GM18858 (cell line): ENCODE data around the gene CALML3.

Experiments used
- ATAC-seq: cut with Tn5 transposase; IDR thresholded peaks from one replicate; pipeline ENCODE4 v1.9.1; 2021; ENCODE audit not compliant: unreplicated experiment

Gene CALML3

DNA sequence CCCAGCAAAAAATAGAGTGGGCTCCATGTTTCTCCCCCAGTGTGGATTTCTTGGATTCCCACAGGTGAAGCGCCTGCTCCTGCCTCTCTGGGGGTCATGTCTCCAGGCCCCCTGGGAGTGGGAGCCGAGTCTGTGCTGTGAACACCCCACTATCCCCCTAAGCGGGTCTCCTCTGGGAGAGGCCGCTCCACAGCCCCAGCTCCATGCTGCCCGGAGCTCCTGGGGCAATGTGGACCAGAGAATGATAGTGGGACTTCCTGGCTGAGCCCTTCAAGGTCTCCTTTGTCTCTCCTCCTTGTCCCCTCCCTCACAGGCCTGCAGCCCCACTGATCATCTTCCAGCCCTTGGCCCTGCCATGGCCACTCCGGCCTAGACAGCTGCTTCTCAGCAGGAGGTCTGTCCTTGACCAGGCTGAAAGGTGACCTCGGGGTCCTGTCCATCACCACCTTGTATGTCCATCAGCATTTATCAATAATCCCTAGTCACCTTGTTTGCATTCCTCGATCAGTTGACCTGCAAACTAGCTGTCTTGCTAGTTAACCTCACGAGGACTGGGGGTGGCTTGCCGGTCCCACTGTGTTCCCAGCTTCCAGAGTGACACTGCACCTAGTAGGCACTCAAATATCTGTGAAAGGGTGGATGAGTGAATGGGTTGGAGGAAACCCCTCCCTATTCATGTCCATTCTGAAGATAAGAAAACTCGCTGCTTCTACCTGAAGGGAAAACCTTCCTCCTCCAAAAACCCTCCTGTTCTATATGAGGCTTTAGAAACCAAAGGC is 776 bp upstream of the CALML3 start:
- ATAC-seq = no peak

DNA sequence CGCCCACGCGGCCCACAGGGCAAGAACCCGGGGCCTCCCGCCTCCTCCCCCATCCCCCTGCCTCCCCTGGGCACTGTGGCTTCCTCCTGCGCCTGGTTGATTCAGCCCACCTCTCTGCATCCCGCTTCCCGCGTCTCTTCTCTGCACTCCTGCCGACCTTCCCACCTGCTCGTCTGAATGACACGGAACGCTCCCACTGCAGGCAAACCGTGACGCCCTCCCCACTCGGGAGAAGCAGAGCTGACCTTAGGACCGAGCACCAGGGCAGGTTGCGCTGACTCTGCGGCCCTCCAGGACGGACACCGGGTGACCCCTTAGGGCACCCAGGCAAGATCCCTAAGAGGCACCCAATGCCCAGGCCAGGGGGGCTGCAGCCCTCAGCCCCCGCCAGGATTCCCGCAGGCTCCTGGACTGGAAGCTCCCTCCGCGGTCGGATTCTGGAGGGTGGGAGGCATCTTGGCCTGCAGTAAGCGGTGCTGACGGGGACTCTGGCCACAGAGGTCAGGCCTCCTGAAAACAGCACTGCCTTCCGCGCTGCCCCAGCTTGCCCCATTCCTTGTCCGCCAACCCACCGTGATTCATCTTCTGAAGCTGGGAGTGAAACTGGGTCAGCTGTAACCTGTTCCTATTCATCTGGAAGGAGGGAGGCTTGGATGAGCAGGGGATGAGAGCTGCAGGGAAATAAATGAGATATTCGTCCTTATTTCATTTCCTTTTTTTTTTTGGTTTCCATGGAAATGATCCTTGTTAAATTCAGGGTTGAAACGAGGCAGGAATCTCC is 990 bp downstream of the CALML3 start:
- no peak for ATAC-seq

DNA sequence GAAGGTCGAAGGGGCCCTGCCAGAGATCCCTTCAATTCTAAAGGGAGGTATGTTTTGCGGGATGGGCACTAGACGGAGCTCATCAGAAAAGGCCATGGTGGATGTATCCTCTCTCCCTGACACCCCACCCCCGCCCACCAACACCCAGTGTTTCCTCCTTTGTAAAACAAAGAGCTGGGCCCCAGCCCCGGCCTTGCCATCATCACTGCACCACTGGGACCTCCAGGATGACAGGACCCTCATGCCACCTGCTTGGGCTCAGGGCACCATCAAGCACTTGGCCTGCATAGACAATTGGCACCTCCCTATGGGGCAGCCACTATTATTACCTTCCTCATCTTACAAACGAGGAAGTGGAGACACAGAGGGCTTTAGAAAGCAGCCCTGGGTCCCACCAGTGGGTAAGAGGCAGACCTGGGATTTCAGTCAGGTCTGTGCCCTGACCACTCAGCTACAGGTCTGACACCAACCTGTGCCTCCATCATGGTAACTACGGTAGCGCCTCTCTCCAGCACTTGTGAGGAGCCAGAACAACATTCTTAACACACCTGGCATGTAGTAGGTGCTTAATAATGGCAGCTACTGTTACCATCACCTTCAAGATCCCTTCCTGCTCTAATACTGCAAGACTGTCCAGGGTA is 2.0 kb downstream of the CALML3 start:
- no peak for ATAC-seq

DNA sequence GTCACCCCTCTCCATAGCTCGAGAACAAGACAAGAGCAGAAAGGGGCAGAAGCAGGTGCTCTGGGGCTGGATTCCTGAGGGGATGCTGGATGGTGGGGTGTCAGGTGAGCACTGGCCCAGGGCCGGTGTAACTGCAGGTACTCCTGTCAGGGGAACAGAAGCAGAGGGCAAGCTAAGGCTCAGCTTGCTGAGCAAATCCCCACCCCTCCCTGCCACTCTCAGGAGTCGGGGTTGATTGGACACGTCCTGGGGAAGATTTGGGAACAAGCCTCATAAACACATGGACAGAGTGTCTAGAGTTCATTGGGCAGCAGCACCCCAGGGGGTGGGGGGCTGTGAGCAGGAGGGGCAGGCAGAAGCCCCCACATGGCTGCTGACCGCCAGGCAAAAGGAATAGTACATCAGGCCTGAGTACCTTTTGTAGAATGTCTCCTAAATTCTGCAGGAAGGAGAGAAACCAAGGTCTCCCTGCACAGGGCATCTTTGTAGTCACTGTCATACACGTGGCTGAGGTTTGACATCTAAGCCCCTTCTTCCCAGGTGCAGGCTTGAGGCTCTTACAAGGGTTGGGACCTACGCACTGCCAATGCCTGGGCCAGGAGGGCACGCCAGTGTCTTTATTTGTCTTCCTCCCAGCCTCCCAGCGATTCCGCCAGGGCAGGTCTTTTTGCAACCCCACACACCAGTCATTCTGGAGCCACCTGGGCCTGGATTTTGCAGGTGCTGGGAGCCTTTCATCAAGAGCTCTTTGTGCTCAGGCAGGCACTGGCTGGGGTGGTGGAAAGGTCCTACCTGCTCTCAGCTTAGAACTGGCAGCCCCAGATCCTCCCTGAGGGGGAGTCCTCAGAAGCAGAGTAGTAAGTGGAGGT is 2.8 kb downstream of the CALML3 start:
- ATAC-seq = no peak

GRCh38 chr10:5528989-5529701 is 4.4 kb downstream of the CALML3 start:
- no peak for ATAC-seq

DNA sequence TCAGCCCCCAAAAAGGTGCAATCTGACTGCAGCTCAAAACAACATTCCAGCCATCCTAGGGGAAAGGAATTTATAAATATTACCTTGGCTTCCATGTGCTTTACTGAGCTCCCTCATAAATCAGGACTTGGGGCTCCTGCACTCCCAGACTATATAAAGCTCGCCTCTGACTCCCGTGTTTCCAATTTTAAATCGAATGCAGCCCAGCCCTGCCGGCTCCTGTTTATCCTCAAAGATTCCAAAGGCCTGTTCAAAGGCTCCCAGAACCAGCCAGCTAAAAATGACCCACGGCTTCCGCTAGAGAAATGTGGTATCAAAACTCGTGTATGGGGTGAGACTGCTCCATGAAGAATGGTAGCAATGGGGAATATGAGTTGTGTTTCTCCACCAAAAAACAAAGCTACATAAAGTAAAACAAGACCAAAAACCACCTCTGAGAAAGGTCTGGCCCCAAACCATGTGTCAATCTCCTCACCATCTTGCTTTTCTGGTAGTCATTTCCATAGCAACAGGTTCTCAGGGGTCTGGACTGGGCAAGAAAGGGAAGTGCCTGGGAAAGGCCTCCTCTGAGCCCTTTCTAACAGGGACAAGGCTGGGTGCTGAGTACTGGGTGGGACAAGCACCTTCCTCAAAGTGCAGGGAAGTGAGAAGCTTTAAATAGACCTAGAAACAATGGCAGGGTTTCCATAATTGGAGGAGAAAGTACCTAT is 5.1 kb downstream of the CALML3 start:
- ATAC-seq = no peak

DNA sequence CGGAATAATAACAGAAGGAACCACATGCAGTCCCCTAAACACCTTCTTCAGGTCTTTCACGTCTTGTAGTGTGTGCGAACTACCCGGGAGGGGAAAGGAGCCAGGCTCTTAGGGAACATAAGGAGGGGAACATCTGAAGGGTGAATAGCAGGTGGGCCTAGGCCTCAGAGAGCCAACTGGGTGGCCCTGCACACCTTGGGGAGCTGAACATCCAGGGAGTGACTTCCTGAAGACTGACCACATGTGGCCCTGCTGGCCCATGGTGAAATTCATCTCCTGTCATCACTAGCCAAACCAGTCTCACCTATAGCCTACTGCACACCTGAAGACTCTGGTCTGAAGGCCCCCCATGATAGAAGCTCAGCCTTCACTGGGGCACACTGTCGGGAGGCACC is 5.6 kb downstream of the CALML3 start:
- ATAC-seq = no peak

DNA sequence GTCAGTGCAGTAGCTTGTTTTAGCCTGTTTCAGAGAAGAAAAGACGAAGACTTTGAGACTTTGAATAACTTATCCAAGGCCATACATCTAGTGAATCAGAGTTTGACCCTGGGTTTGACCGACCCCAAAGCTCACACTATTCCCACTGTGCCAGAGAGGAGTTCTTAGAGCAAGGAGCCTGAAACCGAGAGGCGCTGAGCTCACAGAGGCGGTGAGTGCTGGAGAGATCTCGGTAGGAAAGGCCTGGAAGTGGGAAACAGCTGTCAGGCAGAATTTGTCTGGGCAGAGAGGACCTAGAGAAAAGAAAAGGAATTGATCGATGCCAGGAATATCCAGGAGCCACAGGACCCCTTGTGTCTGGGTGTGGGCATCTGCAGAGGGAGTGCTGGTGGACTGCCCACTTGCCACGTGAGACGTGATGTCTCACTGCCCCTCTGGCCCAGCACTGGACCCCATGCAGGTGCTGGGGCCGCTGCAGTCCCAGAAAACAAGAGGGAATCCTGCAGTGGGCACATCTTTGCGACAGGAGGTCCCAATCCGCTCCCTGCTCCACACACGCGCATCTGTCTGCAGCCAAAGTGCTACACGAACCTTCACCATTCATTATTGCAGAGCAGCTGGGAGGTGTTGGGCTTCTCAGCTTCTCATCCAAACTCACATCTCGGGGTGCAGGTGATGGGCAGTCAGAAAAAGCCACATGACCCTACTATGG is 6.2 kb downstream of the CALML3 start:
- no peak for ATAC-seq

GRCh38 chr10:5531558-5532306 is 7.0 kb downstream of the CALML3 start:
- ATAC-seq = no peak

DNA sequence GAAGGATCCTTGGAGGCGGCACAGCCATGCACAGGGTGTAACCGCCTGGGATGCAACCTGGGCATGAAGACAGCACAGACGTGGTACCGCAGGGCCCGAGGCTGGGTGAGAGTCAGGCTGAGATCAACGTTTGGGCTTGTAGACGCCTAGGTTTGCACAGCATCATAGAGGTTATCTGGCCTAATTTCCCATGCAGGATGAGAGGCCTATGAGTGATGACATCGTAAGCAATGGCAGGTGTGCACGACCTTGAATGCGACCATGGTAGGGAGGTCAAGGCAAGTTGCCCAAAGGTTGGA is 7.5 kb downstream of the CALML3 start:
- no peak for ATAC-seq

GRCh38 chr10:5532618-5533097 is 7.9 kb downstream of the CALML3 start:
- ATAC-seq = no peak

GRCh38 chr10:5533098-5533731 is 8.5 kb downstream of the CALML3 start:
- ATAC-seq = no peak

DNA sequence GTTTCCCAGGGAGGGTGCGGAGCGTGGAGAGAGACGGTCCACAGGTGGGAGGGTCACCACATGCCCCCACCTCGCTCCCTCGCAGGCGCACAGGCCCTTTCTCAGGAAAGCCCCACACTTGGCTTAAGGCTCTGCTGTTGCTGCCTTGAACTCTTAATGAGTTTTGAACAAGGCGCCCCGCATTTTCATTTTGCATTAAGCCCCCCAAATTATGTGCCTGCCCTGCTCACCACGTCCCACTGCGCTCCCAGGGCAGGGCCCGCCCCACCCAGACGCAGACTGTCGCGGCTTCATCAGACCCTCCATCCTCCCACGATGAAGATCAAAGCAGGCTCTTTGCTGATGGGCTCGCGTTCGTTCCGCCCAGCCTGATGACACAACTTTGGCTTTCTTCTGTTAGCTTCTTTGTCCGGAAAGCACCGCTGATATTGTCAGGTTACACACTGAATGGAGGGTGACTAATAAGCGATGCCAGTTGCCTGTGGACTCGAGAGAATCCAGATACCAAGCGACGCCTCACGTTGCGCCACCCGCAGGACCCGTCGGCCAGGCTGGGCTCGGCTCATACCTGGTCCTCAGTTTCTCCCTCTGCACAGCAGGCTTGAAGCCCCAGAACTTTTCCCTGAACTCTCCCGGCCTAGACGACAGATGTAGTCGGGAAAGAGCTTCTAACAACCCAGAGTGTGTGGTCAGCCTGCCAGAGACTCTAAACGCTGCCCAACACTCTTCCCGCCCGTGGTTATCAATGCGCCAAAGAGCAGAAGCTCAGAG is 9.5 kb downstream of the CALML3 start:
- ATAC-seq = no peak

DNA sequence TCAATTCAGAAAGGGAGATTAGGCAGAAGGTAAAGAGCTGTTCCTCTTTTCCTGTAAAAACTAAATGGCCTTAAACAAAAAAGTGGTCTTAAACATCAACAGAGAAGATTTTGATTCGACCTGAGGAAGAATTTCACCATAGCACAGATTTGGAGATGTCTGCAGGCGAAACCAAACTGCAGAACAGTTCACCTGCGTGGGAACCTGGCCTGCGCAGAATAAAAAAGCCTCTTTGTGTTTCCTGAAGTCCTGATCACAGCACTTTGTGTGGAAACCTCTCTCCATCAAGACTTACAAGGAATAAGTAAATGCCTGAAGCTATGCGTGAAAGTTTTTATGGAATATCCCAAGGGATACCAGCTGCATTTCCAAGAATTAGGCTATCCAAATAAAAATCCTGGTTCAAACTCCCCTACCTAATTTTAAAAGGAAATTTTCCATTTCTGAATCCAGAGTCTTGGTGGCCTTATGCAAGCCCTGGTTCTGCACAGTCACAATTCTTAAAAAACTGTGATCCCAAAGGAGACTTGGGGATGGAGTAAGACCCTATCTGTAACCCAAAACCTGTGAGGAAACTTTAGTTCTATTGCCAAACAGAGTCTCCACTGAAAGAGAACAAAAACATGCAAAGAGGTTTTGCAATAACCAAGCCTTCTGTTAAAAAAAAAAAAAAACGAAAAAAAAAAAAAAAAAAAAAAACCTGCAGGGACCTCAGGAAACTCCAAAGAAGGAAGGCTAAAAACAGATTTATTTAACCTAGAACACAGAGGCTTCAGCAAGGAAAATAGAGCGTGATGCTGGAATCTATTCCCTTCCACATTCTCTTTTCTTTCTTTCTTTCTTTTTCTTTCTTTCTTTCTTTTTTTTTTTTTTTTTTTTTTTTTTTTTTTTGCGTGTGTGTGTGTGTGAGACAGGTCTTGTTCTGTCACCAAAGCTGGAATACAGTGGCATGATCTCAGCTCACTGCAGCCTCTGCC is 10.4 kb downstream of the CALML3 start:
- ATAC-seq = no peak

DNA sequence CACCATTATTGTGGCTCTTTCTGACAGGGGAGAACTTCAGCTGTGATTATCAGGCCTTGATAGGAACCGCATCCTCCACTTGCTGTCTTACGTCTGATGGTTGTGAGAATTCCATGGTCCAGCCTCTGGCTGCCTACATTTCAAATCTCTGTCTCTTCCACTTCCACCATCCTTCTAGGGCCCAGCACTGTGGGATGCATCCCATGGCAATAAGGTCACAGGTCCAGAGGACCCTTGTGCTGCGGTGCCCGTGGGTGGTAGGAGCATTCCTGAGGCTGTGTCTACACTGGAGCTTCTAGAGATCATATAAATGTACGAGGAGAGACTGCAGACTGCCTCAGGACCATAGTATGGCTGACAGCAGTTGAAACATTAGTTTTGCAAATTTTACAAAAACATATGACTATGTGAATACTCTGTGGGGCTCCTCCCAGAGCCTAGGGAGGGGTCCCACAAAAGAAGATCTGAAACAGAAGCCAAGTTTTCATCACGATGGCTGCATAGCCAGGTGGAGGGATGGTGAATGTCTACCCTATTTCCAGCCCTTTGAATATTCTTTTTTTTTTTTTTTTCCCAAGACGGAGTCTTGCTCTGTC is 11.8 kb downstream of the CALML3 start:
- ATAC-seq = no peak

- ATAC-seq = no peak
These were observed 12.9 kb downstream of the CALML3 start for GRCh38 chr10:5537684-5538083.
